Measurements from ENCODE around the gene FECH. TPM values are rescaled to one million over a fixed set of nuclear protein-coding genes. Genes with fewer than 3 reads are reported as not detected.

The FECH gene
- total and polyA plus RNA-seq, 9 of the 15 experiments (the other 6 are each of a cell fraction or from before 2014, with no cell fraction given), result 19.8 to 170 (median 56.8) TPM

- TF ChIP-seq, protein P1, sequence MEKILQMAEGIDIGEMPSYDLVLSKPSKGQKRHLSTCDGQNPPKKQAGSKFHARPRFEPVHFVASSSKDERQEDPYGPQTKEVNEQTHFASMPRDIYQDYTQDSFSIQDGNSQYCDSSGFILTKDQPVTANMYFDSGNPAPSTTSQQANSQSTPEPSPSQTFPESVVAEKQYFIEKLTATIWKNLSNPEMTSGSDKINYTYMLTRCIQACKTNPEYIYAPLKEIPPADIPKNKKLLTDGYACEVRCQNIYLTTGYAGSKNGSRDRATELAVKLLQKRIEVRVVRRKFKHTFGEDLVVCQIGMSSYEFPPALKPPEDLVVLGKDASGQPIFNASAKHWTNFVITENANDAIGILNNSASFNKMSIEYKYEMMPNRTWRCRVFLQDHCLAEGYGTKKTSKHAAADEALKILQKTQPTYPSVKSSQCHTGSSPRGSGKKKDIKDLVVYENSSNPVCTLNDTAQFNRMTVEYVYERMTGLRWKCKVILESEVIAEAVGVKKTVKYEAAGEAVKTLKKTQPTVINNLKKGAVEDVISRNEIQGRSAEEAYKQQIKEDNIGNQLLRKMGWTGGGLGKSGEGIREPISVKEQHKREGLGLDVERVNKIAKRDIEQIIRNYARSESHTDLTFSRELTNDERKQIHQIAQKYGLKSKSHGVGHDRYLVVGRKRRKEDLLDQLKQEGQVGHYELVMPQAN (IDR thresholded peaks at IDR 0.05; ENCODE audit: borderline replicate concordance), result no peak
- TF ChIP-seq ZNF121 (CRISPR knock-in tag; conservative IDR thresholded peaks at IDR 0.05) (no peak), NR1H2 (CRISPR knock-in tag; IDR thresholded peaks at IDR 0.05) (no peak), GABPB2 (CRISPR knock-in tag; conservative IDR thresholded peaks at IDR 0.05) (no peak), MTA3 (IDR thresholded peaks at IDR 0.05; ENCODE audit: borderline replicate concordance) (peak; percentile 62), ZNF224 (CRISPR knock-in tag; IDR thresholded peaks at IDR 0.05) (no peak), MED1 (CRISPR knock-in tag; IDR thresholded peaks at IDR 0.05; ENCODE audit: borderline replicate concordance) (no peak), ATF6 (CRISPR knock-in tag; IDR thresholded peaks at IDR 0.05) (no peak), ATF7 (IDR thresholded peaks at IDR 0.05) (peak; percentile 58; the same call in 1 of the 2 replicates), CBX8 (IDR thresholded peaks at IDR 0.05; ENCODE audit: borderline replicate concordance, extremely low read depth, low read depth, low read length, poor library complexity, severe bottlenecking) (no peak), PYGO2 (tag; IDR thresholded peaks at IDR 0.05) (peak; percentile 74; the same call in 1 of the 2 replicates), ZNF780A (CRISPR knock-in tag; IDR thresholded peaks at IDR 0.05) (no peak), CHD2 (IDR thresholded peaks at IDR 0.05; ENCODE audit: low read depth, low read length) (no peak), NR2F6 (CRISPR knock-in tag; IDR thresholded peaks at IDR 0.05) (no peak), BHLHE40 (IDR thresholded peaks at IDR 0.05; ENCODE audit: low read length) (peak; percentile 95), C11orf30 (IDR thresholded peaks at IDR 0.05; ENCODE audit: low read depth) (no peak), CTCF (IDR thresholded peaks at IDR 0.05 in 2 of 3, conservative IDR thresholded peaks at IDR 0.05 in 1 of 3; ENCODE audit: insufficient read depth in 2 of 3, low read depth in 1 of 3, low read length in 3 of 3) (no peak)
- TF ChIP-seq, protein P2, sequence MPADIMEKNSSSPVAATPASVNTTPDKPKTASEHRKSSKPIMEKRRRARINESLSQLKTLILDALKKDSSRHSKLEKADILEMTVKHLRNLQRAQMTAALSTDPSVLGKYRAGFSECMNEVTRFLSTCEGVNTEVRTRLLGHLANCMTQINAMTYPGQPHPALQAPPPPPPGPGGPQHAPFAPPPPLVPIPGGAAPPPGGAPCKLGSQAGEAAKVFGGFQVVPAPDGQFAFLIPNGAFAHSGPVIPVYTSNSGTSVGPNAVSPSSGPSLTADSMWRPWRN (IDR thresholded peaks at IDR 0.05; ENCODE audit: low read depth), result peak; percentile 82
- TF ChIP-seq, protein P3, sequence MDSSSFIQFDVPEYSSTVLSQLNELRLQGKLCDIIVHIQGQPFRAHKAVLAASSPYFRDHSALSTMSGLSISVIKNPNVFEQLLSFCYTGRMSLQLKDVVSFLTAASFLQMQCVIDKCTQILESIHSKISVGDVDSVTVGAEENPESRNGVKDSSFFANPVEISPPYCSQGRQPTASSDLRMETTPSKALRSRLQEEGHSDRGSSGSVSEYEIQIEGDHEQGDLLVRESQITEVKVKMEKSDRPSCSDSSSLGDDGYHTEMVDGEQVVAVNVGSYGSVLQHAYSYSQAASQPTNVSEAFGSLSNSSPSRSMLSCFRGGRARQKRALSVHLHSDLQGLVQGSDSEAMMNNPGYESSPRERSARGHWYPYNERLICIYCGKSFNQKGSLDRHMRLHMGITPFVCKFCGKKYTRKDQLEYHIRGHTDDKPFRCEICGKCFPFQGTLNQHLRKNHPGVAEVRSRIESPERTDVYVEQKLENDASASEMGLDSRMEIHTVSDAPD (CRISPR knock-in tag; IDR thresholded peaks at IDR 0.05), result no peak
Observed at GRCh38 chr18:57583297-57583835, 3.1 kb downstream of the FECH start (continued).
